ENCODE data around the gene KCNG4.

KCNG4 gene

DNA sequence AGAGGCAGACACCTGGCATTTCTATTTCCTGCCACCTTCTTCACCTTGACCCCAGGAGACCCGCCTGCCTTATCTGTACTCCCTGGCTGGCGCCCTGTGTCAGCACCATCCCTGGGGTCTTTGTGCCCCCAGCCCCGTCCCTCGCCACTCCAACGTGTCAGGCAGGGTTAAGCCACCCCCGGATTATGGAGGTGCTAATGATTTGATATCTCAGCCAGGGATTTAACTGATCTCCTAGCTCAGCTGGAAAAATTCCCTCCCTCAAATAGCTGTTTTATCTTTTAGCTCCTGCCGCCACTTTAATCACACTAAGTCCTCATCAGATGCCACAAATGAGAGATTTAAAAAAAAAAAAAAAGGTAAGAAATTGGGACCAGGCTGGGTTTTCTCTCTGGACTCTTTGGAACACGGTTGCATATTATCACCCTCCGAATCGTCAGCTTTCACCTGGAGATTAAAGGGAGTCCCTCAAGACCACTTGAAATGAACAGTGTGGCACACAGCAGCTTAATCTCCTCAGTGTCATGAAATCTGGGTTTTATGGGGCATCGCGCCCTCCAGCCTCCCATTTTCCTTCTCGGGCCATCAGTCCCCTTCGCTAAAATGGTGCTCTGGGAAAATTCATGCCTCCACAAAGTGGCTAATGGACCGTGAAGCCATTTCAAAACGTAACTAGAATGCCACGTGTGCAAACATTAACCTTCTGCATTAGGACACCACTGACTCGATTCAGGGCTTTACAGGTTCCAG is 28.7 kb upstream of the KCNG4 start:
- DNase-seq (ENCODE audit: extremely low spot score): no peak
- POLR2A ChIA-PET: no interaction called here
- TF ChIP-seq, protein P1, sequence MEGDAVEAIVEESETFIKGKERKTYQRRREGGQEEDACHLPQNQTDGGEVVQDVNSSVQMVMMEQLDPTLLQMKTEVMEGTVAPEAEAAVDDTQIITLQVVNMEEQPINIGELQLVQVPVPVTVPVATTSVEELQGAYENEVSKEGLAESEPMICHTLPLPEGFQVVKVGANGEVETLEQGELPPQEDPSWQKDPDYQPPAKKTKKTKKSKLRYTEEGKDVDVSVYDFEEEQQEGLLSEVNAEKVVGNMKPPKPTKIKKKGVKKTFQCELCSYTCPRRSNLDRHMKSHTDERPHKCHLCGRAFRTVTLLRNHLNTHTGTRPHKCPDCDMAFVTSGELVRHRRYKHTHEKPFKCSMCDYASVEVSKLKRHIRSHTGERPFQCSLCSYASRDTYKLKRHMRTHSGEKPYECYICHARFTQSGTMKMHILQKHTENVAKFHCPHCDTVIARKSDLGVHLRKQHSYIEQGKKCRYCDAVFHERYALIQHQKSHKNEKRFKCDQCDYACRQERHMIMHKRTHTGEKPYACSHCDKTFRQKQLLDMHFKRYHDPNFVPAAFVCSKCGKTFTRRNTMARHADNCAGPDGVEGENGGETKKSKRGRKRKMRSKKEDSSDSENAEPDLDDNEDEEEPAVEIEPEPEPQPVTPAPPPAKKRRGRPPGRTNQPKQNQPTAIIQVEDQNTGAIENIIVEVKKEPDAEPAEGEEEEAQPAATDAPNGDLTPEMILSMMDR (IDR thresholded peaks at IDR 0.05; ENCODE audit: control extremely low read depth, extremely low read depth, low read depth, missing control alignments): no peak
- CTCF ChIA-PET: interaction anchor here (0.8 to 4.6 kb wide), 3 partner anchors 8 to 216 kb away, joined by 3 to 31 read pairs (median 3); partner anchors contain the start of gene TAF1C

DNA sequence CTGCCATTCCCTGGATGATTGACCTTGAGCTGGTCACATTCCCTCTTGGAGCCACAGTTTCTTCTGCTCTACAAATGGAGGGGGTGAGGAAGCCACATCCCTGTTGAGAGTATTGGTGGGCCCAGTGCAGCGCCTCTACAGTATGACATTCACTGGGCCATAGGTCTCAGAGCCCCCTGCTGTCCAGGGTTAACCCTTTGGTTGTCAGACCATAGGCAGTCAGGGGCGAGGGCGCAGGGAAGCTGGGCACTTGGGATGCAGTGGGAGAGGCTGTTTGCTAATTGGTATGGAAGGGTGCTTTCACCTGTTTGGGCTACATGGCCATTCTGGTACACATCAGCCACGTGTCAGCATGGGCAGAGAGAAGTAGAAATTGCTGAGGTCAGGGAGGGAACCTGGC is 27.6 kb upstream of the KCNG4 start:
- ChIA-PET CTCF (interaction anchor here (4.6 kb wide), 1 partner anchor 9 kb away, joined by 31 read pairs; no protein-coding TSS in a partner anchor), POLR2A (no interaction called here)
- no peak for DNase-seq (ENCODE audit: extremely low spot score)
- TF ChIP-seq, protein P1 (IDR thresholded peaks at IDR 0.05; ENCODE audit: control extremely low read depth, extremely low read depth, low read depth, missing control alignments): no peak

DNA sequence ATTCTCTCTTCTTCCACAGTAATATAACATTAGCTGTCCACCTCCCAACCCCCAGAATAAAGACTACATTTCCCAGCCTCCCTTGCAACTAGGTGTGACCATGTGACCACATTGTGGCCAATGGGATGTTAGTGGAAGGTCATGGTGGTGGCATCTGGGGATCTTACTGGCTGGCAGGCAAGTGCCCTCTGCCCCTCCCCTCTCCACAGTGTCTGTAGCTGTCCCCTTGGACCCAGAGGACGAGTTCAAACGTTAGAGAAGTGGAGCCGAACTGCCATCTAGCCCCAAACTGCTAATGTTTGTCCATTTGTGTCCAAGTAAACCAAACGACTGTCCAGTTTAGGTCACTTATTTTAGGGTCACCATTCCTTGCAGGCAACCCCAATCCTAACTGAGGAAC is 26.6 kb upstream of the KCNG4 start:
- DNase-seq (ENCODE audit: extremely low spot score): no peak
- ChIA-PET CTCF (interaction anchor here (4.6 kb wide), 1 partner anchor 10 kb away, joined by 31 read pairs; no protein-coding TSS in a partner anchor), POLR2A (no interaction called here)
- TF ChIP-seq, protein P1 (IDR thresholded peaks at IDR 0.05; ENCODE audit: control extremely low read depth, extremely low read depth, low read depth, missing control alignments): no peak

- POLR2A ChIA-PET: no interaction called here
- no peak for DNase-seq (ENCODE audit: extremely low spot score)
- TF ChIP-seq, protein P1 (IDR thresholded peaks at IDR 0.05; ENCODE audit: control extremely low read depth, extremely low read depth, low read depth, missing control alignments): no peak
- CTCF ChIA-PET: interaction anchor here (1.2 to 2.5 kb wide), 4 partner anchors 10 to 20 kb away, joined by 3 to 14 read pairs (median 4); no protein-coding TSS in a partner anchor
Observed at GRCh38 chr16:84262939-84263338, 23.1 kb upstream of the KCNG4 start.

GRCh38 chr16:84262031-84262430 is 22.2 kb upstream of the KCNG4 start:
- TF ChIP-seq, protein P1 (IDR thresholded peaks at IDR 0.05; ENCODE audit: control extremely low read depth, extremely low read depth, low read depth, missing control alignments): no peak
- ChIA-PET CTCF (interaction anchor here (1.2 to 2.5 kb wide), 2 partner anchors 13 to 15 kb away, joined by 3 to 14 read pairs; no protein-coding TSS in a partner anchor), POLR2A (no interaction called here)
- DNase-seq (ENCODE audit: extremely low spot score): no peak

- ChIA-PET POLR2A (no interaction called here), CTCF (interaction anchor here (1.0 kb wide), 1 partner anchor 17 kb away, joined by 6 read pairs; no protein-coding TSS in a partner anchor)
- TF ChIP-seq, protein P1 (IDR thresholded peaks at IDR 0.05; ENCODE audit: control extremely low read depth, extremely low read depth, low read depth, missing control alignments): no peak
- DNase-seq (ENCODE audit: extremely low spot score): no peak
Observed at GRCh38 chr16:84260766-84261554, 21.1 kb upstream of the KCNG4 start.
